Memory B cell (primary cell): ENCODE measurements around the gene CACNG5.
A peak's percentile ranks its signal among the peaks of the same experiment; 100 is the strongest.

Experiments used
- ATAC-seq: fragments of 150-1000 bp; cut with Tn5 transposase; 2 replicates; pipeline ENCODE4 v1.10.0; 2021; ENCODE audit warnings: low read depth, mild to moderate bottlenecking, moderate library complexity
- DNase-seq, 2 donors: peaks; one replicate each; pipeline ENCODE4 v3.0.0; 2022; ENCODE audit warnings: low spot score in 2 of 2
- H3K27ac Mint-ChIP-seq: one replicate; pipeline ENCODE4 v1.8.0; 2022; ENCODE audit warnings: mild to moderate bottlenecking, moderate library complexity, mixed read lengths
- H3K27me3 Mint-ChIP-seq: one replicate; pipeline ENCODE4 v1.8.0; 2022; ENCODE audit warnings: mixed read lengths
- H3K36me3 Mint-ChIP-seq: one replicate; pipeline ENCODE4 v1.8.0; 2022; ENCODE audit warnings: mild to moderate bottlenecking, mixed read lengths
- H3K4me1 Mint-ChIP-seq: one replicate; pipeline ENCODE4 v1.8.0; 2022; ENCODE audit warnings: mixed read lengths
- H3K4me3 Mint-ChIP-seq: one replicate; pipeline ENCODE4 v1.8.0; 2022; ENCODE audit warnings: mild to moderate bottlenecking, moderate library complexity, mixed read lengths
- H3K9me3 Mint-ChIP-seq: one replicate; pipeline ENCODE4 v1.8.0; 2022; ENCODE audit warnings: mixed read lengths

CACNG5 gene, protein sequence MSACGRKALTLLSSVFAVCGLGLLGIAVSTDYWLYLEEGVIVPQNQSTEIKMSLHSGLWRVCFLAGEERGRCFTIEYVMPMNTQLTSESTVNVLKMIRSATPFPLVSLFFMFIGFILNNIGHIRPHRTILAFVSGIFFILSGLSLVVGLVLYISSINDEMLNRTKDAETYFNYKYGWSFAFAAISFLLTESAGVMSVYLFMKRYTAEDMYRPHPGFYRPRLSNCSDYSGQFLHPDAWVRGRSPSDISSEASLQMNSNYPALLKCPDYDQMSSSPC

DNA sequence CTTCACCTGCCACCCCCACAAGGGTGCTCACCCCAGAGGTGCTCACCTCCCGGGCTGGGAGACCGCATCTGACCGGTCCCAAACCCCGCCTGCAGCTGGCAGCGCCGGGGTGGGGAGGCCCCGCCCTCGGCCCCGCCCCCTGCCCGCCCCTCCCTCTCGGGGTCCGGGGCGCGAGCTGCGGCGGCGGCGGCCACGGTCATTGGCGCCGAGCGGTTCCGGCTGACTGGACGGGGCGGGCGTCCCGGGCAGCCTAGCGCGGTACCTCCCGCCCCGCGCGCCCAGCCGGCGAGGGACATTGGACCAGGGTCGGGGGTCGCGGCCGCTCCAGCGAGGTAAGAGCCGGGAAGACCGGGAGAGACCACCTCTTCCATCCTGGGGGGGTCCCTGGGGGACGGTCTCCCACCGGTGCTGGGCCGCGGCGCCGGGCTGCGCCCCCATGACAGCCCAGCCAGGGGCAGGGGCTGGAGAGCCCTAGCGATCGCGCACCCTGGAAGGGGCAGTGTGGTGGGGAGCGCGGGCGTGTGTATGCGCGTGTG lies at the start of gene CACNG5:
CACNG5 (plus strand) TSS at position 199 of the 536 bp plus-strand sequence. CDS start 42,216 bp downstream, outside the sequence.
- no peak for DNase-seq
- no peak for ATAC-seq

GRCh38 chr17:66786107-66786506 lies 48.8 kb upstream of the CACNG5 start:
- no peak for ATAC-seq
- Mint-ChIP-seq H3K36me3 (no peaks in the 10 kb centered on the region), H3K9me3 (no peaks in the 10 kb centered on the region), H3K27me3 (peaks cover under 1% of the 10 kb centered on the region), H3K27ac (no peak overlapping the region), H3K4me1 (peaks cover 1% of the 10 kb centered on the region), H3K4me3 (no peak overlapping the region)
- no peak for DNase-seq

More for the DNA sequence above, at the start of gene CACNG5:
- H3K4me1 Mint-ChIP-seq: no peaks in the 10 kb centered on the region
- H3K9me3 Mint-ChIP-seq: no peaks in the 10 kb centered on the region
- no peak within 1 kb of the TSS for H3K27ac Mint-ChIP-seq
- H3K27me3 Mint-ChIP-seq: peaks cover 12% of the 10 kb centered on the region
- H3K4me3 Mint-ChIP-seq: no peak within 1 kb of the TSS
- peaks cover 1% of the 10 kb centered on the region for H3K36me3 Mint-ChIP-seq

- H3K4me3 Mint-ChIP-seq: no peak overlapping the region
- peaks cover 7% of the 10 kb centered on the region for H3K4me1 Mint-ChIP-seq
- H3K36me3 Mint-ChIP-seq: no peaks in the 10 kb centered on the region
- H3K9me3 Mint-ChIP-seq: no peaks in the 10 kb centered on the region
- no peak overlapping the region for H3K27ac Mint-ChIP-seq
- DNase-seq (no peak), ATAC-seq (no peak)
- H3K27me3 Mint-ChIP-seq: peaks cover 9% of the 10 kb centered on the region
Measured at GRCh38 chr17:66787914-66788313, 47.0 kb upstream of the CACNG5 start.

DNA sequence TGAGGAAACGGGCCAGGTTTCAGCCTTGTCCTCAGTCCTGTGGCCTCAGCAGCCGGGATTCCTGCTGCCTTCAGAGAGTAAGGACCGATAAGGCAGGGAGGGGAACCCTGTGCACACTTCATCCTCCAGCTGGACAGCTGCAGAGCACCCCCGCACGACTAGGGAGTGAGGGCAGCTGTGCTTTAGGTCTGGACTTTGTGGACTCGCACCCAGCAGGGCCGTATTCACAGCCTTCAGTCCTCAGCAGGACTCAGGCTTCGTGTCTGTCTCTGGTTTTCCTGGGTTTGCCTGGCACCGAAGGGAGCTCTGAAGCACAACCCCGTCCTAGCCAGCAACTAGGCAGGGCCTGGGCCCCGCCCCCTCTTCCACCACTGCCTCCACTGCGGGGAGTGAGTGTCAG lies 45.8 kb upstream of the CACNG5 start:
- no peak for DNase-seq
- Mint-ChIP-seq H3K4me1 (peaks cover 7% of the 10 kb centered on the region), H3K9me3 (no peaks in the 10 kb centered on the region), H3K36me3 (no peaks in the 10 kb centered on the region), H3K27ac (no peak overlapping the region), H3K27me3 (peaks cover 10% of the 10 kb centered on the region), H3K4me3 (no peak overlapping the region)
- no peak for ATAC-seq

- H3K27ac Mint-ChIP-seq: no peak overlapping the region
- no peak overlapping the region for H3K4me3 Mint-ChIP-seq
- DNase-seq (no peak), ATAC-seq (no peak)
- peaks cover 10% of the 10 kb centered on the region for H3K27me3 Mint-ChIP-seq
- H3K4me1 Mint-ChIP-seq: peaks cover 7% of the 10 kb centered on the region
- no peaks in the 10 kb centered on the region for H3K9me3 Mint-ChIP-seq
- H3K36me3 Mint-ChIP-seq: no peaks in the 10 kb centered on the region
Measured at GRCh38 chr17:66789961-66790437, 44.9 kb upstream of the CACNG5 start.

DNA sequence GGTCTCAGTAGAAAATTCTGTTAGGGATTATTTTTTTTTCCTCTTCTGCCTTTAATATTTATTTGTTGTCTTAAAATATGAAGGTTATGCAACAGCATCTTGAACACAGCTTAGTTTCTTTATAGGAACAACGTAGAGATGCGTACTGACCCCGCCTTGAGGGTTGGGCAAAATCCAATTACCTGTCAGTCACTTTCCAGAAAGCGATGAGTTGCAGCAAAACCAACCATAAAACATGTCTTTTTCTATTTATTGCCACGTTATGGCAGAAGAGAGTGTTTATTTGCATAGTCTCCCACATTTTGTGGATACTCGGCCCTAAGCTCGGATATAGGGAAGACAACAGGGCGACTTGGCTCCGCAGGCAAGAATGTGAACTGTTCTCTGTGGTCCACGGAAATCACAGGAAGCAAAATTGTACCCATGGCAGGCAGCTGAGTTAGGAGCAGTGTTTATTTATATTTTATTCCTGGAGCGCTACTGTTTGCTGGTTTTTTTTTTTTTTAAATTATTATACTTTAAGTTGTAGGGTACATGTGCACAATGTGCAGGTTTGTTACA lies 44.3 kb upstream of the CACNG5 start:
- Mint-ChIP-seq H3K4me1 (peaks cover 7% of the 10 kb centered on the region), H3K27ac (no peak overlapping the region), H3K27me3 (peaks cover 10% of the 10 kb centered on the region), H3K4me3 (no peak overlapping the region), H3K9me3 (no peaks in the 10 kb centered on the region), H3K36me3 (no peaks in the 10 kb centered on the region)
- no peak for DNase-seq
- no peak for ATAC-seq

GRCh38 chr17:66791347-66791746 lies 43.6 kb upstream of the CACNG5 start:
- H3K9me3 Mint-ChIP-seq: no peaks in the 10 kb centered on the region
- H3K4me1 Mint-ChIP-seq: peaks cover 7% of the 10 kb centered on the region
- peak; percentile 55 for ATAC-seq
- H3K27me3 Mint-ChIP-seq: peaks cover 10% of the 10 kb centered on the region
- no peaks in the 10 kb centered on the region for H3K36me3 Mint-ChIP-seq
- peak overlapping the region; percentile 59 for H3K4me3 Mint-ChIP-seq
- H3K27ac Mint-ChIP-seq: peak overlapping the region; percentile 14
- no peak for DNase-seq

DNA sequence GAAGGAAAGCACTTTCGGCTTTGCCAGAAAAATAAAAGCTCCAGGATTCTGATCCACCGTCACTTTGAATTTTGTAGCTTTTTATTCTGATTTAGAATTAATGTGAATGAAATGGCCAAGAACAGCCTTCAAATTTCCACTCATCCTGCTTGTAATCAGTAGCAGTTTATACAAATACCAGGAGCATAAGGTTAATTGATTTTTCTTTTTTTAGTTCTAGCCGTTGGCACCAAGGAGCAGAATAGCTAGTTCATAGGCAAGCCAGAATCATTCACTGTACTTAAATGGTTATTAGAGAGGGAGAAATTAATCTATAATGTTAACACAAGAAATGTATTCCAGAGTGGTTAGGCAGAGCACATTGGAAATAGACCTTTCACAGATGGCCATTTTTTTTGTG lies 41.1 kb upstream of the CACNG5 start:
- DNase-seq (no peak), ATAC-seq (no peak)
- Mint-ChIP-seq H3K4me1 (peaks cover 7% of the 10 kb centered on the region), H3K36me3 (no peaks in the 10 kb centered on the region), H3K9me3 (no peaks in the 10 kb centered on the region), H3K4me3 (no peak overlapping the region), H3K27ac (no peak overlapping the region), H3K27me3 (peaks cover 10% of the 10 kb centered on the region)

DNA sequence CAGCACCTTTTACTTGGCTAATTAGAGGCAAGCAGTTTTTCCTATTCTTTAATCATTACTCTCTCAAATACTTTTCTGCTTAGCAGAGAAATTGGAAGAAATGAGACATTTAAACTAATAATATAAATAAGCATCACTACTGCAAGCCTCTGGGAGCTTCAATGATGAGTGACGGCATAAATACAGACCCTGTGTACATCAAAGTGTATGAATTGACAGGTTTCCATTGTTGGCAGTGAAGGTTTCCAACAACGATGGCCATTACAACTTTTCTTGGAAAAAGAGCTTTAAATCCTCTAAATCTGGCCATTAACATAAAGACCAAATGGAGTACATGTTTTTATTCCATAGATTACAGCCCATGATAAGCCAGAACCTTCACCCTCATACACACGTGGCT lies 39.4 kb upstream of the CACNG5 start:
- H3K27ac Mint-ChIP-seq: no peak overlapping the region
- peaks cover 7% of the 10 kb centered on the region for H3K4me1 Mint-ChIP-seq
- no peaks in the 10 kb centered on the region for H3K9me3 Mint-ChIP-seq
- ATAC-seq (no peak), DNase-seq (no peak)
- no peaks in the 10 kb centered on the region for H3K36me3 Mint-ChIP-seq
- H3K27me3 Mint-ChIP-seq: peaks cover 10% of the 10 kb centered on the region
- H3K4me3 Mint-ChIP-seq: no peak overlapping the region

GRCh38 chr17:66799849-66800537 lies 34.9 kb upstream of the CACNG5 start:
- no peak for DNase-seq
- no peaks in the 10 kb centered on the region for H3K36me3 Mint-ChIP-seq
- no peaks in the 10 kb centered on the region for H3K4me1 Mint-ChIP-seq
- H3K27ac Mint-ChIP-seq: no peak overlapping the region
- H3K9me3 Mint-ChIP-seq: no peaks in the 10 kb centered on the region
- H3K4me3 Mint-ChIP-seq: no peak overlapping the region
- H3K27me3 Mint-ChIP-seq: no peaks in the 10 kb centered on the region
- ATAC-seq: no peak

GRCh38 chr17:66803474-66803951 lies 31.4 kb upstream of the CACNG5 start:
- no peak for DNase-seq
- Mint-ChIP-seq H3K4me3 (no peak overlapping the region), H3K27ac (no peak overlapping the region), H3K4me1 (peaks cover 2% of the 10 kb centered on the region), H3K9me3 (peaks cover 1% of the 10 kb centered on the region), H3K27me3 (peaks cover 4% of the 10 kb centered on the region), H3K36me3 (no peaks in the 10 kb centered on the region)
- no peak for ATAC-seq

DNA sequence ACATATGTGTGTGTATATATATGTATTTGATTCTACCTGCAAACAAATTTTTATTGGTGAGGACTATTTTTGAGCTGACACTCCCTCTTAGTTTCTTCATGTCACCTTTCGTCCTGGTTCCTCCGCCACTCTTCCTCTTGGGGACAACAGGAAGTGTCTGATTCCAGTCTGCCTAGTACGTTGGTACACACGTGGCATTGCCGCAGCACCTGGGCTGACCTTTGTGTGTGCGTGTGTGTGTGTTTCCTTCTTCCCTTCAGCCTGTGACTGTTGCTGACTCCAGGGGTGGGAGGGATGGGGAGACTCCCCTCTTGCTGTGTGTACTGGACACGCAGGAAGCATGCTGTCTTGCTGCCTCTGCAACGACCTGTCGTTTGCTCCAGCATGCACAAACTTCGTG lies 29.4 kb upstream of the CACNG5 start:
- peaks cover 1% of the 10 kb centered on the region for H3K9me3 Mint-ChIP-seq
- no peak overlapping the region for H3K27ac Mint-ChIP-seq
- H3K36me3 Mint-ChIP-seq: no peaks in the 10 kb centered on the region
- peaks cover 2% of the 10 kb centered on the region for H3K4me1 Mint-ChIP-seq
- ATAC-seq: no peak
- no peak for DNase-seq
- H3K4me3 Mint-ChIP-seq: no peak overlapping the region
- peaks cover 4% of the 10 kb centered on the region for H3K27me3 Mint-ChIP-seq

GRCh38 chr17:66807182-66807581 lies 27.7 kb upstream of the CACNG5 start:
- ATAC-seq: no peak
- Mint-ChIP-seq H3K4me1 (peaks cover 2% of the 10 kb centered on the region), H3K4me3 (no peak overlapping the region), H3K9me3 (peaks cover 1% of the 10 kb centered on the region), H3K27me3 (peaks cover 7% of the 10 kb centered on the region), H3K27ac (no peak overlapping the region), H3K36me3 (no peaks in the 10 kb centered on the region)
- DNase-seq: no peak

GRCh38 chr17:66809408-66809807 lies 25.5 kb upstream of the CACNG5 start:
- H3K27ac Mint-ChIP-seq: no peak overlapping the region

More at GRCh38 chr17:66809408-66809807, 25.5 kb upstream of the CACNG5 start:
- peaks cover 2% of the 10 kb centered on the region for H3K4me1 Mint-ChIP-seq
- no peak overlapping the region for H3K4me3 Mint-ChIP-seq
- no peaks in the 10 kb centered on the region for H3K36me3 Mint-ChIP-seq
- ATAC-seq (no peak), DNase-seq (no peak)
- H3K27me3 Mint-ChIP-seq: peaks cover 17% of the 10 kb centered on the region
- peaks cover 4% of the 10 kb centered on the region for H3K9me3 Mint-ChIP-seq
